NCI-H2196 (cell line): ENCODE measurements around the gene CDKN1A.
"Not testable (repeated sequence)": the region's sequence is repeated elsewhere in the genome, so short reads cannot be mapped to it uniquely, and the experiment has no call there.

Experiments used
- DNase-seq: peaks from one replicate; lab custom pipeline; 2025; ENCODE audit not compliant: unreplicated experiment; lab: John Stamatoyannopoulos, UW

CDKN1A gene

DNA sequence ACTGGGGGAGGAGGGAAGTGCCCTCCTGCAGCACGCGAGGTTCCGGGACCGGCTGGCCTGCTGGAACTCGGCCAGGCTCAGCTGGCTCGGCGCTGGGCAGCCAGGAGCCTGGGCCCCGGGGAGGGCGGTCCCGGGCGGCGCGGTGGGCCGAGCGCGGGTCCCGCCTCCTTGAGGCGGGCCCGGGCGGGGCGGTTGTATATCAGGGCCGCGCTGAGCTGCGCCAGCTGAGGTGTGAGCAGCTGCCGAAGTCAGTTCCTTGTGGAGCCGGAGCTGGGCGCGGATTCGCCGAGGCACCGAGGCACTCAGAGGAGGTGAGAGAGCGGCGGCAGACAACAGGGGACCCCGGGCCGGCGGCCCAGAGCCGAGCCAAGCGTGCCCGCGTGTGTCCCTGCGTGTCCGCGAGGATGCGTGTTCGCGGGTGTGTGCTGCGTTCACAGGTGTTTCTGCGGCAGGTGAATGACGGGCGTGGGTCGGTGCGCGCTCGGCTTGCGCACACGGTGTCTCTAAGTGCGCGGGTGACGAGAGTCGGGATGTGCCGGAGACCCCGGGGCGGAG is at the start of gene CDKN1A:
Gene CDKN1A (plus strand): TSS at position 227 of the 555 bp plus-strand sequence. CDS start 5,388 bp downstream, outside the sequence.
- DNase-seq, result peak; percentile 94

DNA sequence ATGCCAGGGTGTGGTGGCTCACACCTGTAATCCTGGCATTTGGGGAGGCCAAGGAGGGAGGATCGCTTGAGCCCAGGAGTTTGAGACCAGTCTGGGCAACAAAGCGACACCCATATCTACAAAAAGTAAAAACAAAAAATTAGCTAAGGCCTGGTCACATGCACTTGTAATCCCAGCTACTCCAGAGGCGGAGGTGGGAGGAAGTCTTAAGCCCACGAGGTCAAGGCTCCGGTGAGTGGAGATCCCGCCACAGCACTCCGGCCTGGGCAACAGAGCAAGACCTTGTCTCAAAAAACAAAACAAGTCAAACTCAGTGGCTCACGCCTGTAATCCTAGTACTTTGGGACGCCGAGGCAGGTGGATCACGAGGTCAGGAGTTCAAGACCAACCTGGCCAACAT is 48.7 kb upstream of the CDKN1A start:
- DNase-seq, result no peak

DNA sequence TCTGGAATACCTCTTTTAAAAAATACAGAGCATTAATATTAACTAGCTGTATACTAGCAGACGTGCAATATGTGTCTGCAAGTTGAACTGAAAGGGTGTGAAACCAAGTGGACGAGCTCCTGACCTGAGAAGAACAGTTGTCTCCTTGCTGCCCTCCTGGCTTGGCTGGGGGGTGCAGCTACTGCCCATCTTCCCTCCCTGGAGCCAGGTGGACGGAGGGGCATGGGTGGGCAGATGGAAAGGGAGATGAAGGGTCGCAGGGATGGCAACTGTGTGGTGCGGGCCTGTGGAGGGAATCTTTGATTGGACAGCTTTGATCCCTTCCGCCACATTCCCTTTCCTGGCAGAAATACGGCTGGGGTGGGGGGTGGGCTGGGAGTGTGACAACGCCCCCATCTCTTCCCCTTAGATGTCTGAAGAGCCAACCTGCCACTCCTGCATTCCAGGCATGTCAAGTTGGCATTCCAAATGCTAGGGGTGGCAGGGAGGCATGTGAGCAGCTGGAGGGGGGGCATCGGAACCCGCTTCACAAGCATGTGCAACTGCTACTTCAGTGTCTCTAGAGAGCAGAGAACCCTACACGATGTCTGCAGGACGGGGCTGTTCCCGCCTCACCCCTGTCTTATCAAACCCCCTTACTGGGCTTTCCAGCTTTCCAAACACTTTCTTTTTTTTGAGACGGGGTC is 47.0 kb upstream of the CDKN1A start:
- DNase-seq, result no peak

DNA sequence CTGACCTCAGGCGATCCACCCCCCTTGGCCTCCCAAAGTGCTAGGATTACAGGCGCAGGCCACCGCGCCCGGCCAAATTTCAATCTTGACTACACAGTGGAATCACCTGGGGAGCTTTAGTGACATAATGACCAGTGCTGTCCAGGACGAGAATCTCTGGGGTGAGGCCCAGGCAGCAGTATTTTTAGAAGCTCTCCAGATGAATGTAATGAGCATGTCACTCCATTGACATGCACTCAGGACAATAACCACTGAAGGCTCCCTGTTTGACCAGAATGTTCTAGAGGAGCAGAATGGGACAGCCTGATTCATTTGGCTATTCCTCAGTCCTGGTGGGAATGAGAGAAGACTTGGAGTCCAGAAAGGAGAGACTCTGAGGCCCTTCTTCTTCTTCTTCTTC is 45.1 kb upstream of the CDKN1A start:
- DNase-seq, result no peak

DNA sequence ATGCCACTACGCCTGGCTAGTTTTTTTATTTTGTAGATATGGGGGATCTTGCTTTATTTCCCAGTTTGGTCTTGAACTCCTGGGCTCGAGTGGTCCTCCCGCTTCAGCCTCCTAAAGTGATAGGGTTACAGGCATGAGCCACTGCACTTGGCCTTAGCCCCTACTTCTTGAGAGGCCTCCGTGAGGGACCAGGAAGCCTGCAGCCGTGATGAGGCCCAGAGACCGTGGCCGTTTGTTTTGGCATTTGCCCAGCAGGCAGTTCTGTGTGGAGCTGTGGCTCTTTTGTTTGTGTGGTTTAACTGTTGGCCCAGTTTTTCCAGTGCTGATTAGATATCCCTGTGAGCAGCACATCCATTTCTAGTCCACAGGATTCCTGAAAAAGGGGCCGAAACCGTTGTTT is 44.6 kb upstream of the CDKN1A start:
- peak; percentile 86 for DNase-seq

DNA sequence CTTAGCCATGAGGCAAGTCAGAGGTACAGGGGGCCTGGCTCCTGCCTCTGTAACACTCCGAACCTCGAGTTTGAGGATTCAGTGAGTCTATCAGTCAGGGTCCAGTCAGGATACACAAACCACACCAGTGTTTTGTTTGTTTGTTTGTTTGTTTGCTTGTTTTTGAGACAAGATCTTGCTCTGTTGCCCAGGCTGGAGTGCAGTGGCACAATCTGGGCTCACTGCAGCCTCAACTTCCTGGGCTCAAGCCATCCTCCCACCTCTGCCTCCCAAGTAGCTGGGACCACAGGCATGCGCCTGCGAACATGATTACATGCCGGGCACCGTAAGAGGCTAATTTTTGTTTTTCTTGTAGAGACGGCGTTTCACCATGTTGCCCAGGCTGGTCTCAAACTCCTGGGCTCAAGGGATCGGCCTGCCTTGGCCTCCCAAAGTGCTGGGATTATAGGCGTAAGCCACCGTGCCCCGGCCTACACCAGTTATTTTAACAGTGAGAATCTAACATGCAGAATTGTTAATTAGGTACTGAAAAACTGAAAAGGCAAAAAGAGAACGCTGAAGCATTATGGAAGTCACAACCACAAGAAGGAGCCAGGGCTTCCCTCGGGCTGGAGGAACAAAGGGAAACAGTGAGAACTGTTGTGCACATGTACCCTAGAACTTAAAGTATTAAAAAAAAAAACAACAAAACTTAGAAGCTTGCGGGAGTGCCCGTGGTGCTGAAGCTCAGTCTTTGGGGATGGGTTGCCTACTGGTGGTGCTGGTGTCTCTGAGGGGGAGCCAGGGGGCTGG is 44.0 kb upstream of the CDKN1A start:
- no peak for DNase-seq

DNA sequence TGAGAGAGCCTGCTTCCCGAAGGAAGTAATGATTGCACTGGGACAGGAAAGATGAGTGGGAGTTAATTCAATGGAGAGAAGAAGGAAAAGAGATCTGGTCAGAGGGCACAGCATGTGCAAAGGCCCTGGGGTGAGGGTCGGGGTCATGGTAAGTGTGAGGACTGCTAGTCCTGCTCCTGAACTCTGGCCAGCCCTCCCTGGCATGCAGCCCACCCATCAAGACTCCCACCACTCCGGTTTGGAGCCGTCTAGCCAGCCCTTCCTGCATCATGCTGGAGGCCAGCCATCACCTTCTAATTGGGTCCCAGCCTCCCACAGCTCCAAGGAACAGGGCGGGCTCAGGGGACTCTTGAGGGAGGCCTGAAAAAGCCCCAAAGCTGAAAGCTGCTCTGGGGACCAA is 42.2 kb upstream of the CDKN1A start:
- no peak for DNase-seq

DNA sequence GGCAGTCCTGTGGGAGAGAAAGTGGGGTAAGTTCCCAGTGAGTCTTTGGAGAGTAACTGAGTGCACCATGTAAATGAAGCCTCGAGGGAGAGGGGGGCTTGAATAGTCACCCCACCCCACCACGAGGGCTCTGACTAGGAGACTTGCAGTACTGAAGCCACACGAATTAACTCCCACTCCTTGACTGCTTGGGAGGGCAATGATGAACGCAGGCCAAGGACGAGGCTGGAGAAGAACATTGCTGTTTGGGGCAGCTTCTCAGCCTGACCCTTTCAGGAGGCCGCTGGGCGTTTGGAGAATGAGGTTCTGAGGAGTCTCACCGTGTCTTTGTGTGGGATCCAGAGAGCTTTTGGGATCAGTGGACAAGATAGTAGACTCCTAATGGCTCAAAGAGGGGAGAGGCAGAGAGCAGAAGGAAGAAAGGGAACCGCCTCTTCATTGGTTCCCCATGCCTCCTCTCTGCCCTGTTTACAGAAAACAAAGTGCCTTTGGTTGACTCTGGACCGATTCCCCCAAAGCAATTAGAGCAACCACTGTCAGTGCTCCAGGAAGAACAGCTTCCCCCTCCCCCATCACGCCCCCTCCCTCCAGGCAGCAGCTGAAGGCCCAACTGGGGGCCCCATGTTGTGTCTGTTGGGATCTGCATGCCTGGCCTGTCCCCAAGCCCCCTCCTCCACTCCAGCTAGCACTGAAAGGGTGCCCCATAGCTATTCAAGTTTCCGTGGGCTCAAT is 41.7 kb upstream of the CDKN1A start:
- no peak for DNase-seq

DNA sequence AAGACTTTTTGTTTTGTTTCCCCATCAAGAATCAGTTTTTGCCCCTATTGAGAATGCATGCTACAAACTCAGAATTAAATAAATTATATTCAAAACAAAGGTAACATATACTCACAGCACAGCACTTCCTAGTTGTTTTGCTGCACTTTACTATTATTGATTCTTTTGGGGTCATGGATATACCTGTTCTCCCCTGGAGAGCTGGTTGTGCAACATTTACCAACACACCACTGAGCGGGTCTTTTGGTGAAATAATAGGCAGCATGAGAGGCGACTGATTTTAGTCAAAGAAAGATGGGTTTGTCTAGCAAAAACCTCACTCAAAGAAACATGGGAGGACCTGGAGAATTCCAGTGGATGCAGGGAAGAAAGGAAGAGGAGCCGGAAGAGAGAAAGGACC is 39.9 kb upstream of the CDKN1A start:
- DNase-seq, result no peak

DNA sequence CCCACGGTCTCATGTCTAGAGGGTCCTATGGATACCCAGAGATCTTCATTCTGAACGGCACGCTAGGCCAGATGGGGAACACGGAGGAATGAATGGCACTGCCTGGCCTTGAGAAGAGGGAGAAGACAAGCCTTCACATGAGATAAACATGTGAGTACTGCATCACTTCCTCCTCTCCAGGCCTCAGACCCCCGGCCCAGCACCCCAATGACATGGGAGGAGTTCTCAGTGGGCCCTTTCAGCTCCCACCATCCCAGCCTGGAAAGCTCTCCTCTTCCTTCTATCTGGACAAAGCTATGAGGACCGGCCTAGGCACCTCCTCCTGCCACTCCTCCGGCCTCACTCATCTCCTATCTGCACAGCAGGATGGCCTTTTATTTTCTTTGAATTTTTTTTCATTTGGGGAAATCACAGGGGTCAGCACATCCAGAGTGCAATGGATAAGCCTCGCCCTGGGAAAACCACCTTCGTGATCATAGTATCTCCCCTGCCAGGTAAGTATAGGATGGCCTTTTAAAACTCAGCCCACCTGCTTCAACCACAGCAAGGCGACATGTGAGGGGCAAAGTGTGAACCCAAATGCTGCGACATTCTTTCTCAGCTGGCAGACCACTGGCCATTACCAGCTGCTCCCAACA is 39.2 kb upstream of the CDKN1A start:
- DNase-seq, result no peak

DNA sequence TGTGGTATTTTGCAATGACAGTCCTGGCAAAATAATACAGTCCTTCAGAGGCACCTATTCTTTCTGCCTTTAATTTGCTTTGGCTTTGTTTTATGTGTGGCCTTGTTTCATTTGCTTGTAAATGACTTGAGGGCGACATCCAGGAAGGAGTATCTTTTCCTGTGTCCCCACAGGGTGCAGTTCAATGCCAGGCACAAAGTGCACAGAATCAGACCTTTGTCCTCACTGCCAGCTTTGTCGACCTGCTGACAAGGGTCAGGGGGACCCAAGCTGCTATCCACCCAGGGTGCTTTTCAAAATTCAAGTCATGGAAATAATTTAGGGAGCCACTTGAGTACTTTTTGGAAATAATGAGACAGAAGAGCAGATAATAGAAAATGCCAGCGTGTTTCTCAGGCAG is 37.0 kb upstream of the CDKN1A start:
- DNase-seq, result no peak

DNA sequence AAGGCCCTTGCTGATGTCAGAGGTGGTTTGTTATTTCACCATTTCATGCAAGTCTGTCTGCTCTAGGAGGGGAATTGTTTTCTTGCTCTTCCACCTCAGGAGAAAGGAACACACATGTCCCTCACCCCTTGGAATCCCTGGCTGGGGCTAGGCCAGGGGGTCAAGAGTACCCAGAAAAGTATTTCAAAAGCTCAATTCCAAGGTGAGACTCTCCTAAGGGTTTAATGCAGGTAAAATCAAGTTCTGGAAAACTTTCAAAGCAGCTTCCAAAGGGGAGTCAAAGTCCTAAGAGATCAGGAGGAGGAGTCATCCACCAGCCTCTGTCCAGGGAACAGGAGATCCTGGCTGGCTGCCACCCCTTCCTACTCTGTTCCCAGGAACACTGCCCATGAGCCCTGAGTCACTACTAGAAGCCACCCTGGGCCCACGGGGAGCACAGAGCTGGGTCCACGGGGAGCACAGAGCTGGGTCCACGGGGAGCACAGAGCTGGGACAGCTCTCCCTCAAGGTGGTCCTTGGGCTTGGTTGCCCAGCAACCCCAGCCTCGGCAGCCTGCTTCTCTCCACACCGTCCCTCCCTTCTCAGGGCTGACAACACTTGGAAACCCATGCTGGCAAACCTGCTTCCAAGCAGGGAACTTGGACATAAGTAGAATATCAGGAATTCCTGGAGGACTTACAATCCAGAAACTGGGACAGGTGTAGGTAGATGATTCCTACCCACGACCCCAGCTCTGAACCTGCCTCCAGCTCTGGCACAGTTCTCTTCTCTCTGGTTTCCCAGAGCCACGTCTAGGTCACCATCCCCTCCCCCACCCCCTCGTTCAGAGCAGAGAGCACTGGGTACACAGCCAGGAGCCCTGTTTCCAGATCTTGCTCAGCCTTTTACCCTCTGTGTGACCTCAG is 35.3 kb upstream of the CDKN1A start:
- peak; percentile 63 for DNase-seq

DNA sequence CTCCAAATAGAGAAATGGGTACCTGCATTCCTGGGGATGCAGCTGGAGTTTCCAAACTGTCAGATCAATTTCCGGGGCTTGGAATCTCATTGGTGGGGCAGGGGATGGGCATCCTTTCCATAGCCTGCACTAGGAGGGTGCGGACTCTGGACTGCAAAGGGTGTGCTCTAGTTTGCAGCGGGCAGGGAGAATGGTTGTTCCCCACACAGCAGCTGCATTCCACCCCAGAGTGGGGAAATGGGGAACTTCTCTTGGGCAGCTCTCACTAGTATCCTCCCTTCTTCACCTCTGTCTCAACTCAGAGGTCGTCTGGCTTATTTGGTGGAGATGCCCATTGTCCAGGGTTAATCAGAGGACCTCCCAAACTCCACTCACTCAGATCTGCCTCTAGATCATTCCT is 34.5 kb upstream of the CDKN1A start:
- DNase-seq, result no peak

DNA sequence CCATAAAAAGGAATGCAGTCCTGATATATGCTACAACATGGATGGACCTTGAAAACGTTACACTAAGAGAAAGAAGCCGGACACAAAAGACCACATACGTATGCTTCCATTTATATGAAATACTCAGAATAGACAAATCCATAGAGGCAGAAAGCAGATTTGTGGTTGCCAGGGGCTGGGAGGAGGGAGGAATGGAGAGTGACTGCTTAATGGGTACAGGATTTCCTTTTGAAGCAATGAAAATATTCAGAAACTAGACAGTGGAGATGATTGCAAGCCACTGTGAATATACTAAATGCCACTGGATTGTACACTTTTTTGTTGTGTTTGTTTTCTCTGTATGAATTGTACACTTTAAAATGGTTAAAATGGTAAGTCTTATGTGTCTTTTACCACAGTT is 29.4 kb upstream of the CDKN1A start:
- no peak for DNase-seq

DNA sequence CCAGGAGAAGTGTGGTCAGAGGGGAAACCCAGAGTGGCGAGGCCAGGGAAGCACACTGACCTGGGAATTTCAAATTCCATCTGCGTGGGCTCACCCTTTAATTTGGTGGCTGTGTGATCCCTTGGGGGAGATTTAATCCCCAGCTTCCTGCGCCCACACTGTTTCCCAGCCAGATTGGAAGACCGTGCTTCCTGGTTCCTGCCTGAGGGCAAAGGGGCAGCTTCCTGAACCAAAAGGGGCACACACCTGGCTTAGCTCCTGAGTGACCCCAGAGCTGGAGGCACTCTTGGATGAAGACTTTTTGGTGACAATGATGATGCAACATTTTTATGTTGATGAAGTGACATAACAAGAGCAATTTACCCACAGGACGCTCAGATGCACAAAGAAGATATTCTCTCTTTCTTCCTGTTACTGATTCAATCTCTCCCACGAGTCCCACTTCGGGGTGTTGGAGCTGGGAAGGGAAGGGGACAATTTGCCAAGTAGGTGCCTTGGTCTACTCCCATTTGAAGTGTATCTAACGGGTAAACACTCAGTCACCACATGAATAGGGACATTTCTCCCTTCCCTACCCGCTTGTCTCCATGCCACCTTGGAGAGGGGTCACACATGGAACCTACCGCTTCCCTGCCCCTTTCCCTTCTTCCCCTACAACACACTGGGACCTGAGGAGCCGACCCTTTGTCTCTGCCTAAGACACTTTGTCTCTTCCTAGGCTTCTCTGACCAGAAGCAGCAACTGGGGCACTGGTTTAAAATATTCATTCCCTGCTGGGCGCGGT is 28.6 kb upstream of the CDKN1A start:
- DNase-seq, result no peak

DNA sequence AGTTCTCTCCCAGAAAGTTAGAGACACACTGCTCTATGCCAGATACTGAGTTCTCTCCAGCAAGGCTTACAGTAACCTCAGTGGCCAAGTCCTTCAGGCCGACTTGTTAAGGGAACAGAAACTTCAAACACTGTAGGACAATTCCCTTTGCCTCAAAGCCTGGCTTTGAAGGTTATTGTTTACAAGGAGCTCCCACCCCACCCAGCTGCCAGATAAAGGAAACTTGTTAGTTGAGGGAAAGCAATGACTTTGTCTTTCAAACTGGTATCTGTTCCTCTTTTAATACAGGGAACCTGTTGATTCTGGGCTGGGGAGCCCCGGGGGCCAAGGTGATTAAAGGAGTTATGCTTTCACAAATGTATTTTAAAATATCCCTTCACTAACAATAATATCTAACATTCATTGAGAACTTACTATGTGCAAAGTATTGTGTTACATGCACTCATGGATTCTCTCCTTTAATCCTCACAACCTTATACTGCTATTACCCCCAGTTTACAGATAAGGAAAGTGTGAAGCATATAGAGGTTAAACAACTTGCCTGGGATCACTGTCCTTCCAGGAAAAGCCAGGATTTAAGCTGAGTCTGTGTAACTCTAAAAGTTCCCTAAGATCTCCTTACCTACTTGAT is 27.6 kb upstream of the CDKN1A start:
- DNase-seq, result no peak

DNA sequence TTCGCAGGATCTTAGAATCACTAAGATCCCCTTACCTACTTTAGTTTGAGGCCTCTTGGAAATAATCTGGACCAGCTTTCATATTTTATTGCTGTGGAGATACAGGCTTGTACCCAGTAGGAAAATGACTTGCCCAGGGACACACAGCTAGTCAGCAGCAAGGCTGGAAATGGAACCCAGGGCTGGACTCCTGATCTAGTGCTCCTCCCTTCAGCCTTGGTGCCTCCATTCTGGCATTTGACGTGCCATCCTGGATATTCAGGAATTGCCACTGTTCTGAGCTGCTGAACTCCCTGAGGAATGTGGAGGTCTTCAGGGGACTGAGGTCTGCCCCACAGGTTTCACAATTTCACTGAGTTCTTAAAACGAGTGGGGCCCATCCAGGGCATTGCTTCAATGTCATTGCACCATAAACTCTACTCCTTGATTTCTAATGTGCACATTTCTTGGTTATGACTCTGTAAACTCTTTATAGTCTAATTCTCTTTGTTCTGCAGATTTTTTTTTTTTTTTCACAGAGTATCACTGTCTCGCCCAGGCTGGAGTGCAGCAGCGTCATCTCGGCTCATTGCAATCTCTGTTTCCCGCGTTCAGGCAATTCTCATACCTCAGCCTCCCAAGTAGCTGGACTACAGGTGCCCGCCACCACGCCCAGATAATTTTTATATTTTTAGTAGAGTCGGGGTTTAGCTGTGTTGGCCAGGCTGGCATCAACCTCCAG is 26.7 kb upstream of the CDKN1A start:
- DNase-seq, result no peak

DNA sequence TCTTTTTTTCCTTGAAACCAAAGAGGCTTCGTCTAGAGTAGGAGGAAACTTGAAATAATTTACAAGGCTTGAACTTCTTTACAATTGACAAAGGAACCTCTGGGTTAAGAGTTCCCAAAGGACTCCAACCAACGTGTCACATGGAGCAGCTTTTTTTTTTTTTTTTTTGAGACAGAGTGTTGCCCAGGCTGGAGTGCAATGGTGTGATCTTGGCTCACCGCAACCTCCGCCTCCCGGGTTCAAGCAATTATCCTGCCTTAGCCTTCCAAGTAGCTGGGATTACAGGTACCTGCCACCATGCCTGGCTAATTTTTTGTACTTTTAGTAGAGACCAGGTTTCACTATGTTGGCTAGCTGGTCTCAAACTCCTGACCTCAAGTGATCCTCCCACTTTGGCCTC is 24.0 kb upstream of the CDKN1A start:
- DNase-seq, result not testable (repeated sequence)
